HFFc6 (cell line): ENCODE measurements around the gene SIGLEC5. TPM values are rescaled to one million over a fixed set of nuclear protein-coding genes. Genes with fewer than 3 reads are reported as not detected.
"Not testable (repeated sequence)": the region's sequence is repeated elsewhere in the genome, so short reads cannot be mapped to it uniquely, and the experiment has no call there.

Experiments
- DNase-seq: peaks from one replicate; pipeline ENCODE4 v3.0.0-alpha.2; 2018
- H3K27ac Mint-ChIP-seq: 2 replicates; pipeline ENCODE4 v1.8.0; 2020; ENCODE audit warnings: mild to moderate bottlenecking, mixed read lengths
- H3K27me3 Mint-ChIP-seq: 2 replicates; pipeline ENCODE4 v1.8.0; 2021; ENCODE audit warnings: mild to moderate bottlenecking, moderate library complexity, mixed read lengths; ENCODE audit not compliant: insufficient read depth
- H3K36me3 Mint-ChIP-seq: 2 replicates; pipeline ENCODE4 v1.8.0; 2021; ENCODE audit warnings: low read depth, mixed read lengths
- H3K4me1 Mint-ChIP-seq: 2 replicates; pipeline ENCODE4 v1.8.0; 2020; ENCODE audit warnings: low read depth, mixed read lengths
- H3K4me3 Mint-ChIP-seq: 2 replicates; pipeline ENCODE4 v1.8.0; 2020; ENCODE audit warnings: mild to moderate bottlenecking, moderate library complexity, mixed read lengths
- H3K9me3 Mint-ChIP-seq: 2 replicates; pipeline ENCODE4 v1.8.0; 2020; ENCODE audit warnings: mild to moderate bottlenecking, mixed read lengths
- total RNA-seq, 6 experiments: library from RNA; stranded (reverse); fragmentation: NEBNext Ultra II Directional; extraction: Animal tissue kit (Norgen Biotek cat#: 25700); gene quantifications; 2 replicates in 1 of 6; 3 replicates in 5 of 6; pipeline ENCODE4 v1.2.3, GENCODE V29; 2021
- TF ChIP-seq, protein P1 (sequence below): fragments of 200-600 bp; sonication (generic); IDR thresholded peaks from 2 replicates; pipeline ENCODE4 v1.5.0; 2021; ENCODE audit warnings: antibody characterized with exemption, mild to moderate bottlenecking

The SIGLEC5 gene
- total RNA-seq, 6 experiments from 2014 or later: not detected

DNA sequence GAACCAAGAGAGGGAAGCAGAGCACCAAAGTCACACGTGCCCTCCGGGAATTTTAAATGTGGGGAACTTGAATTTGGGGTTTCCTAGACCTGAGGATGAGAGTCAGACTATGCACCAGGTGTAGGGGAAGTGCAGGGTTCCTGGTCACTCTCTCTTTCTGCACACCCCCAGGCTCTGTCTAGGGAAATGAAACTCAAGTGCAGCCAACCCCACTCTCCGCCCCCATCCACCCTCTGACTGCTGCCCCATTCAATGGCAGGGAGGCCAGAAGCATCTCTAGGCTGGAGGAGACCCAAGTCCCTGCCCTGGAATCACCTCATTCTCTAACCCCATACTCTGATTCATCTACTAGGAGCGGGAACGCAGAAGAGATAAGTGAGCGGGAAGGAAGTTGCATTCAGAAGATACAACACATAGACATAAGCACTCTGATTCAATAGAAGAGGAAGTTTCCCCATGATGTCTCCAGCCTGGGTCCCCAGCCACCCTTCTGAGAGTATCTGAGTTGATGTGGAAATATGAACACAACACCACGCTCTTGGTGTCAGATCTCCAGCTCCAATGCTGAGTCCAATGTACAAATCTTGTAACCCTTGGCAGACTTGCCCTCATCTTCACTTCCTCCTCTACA lies 21.1 kb upstream of the SIGLEC5 start:
- no peak for DNase-seq
- Mint-ChIP-seq H3K36me3 (no peaks in the 10 kb centered on the region), H3K4me3 (no peak overlapping the region), H3K4me1 (no peaks in the 10 kb centered on the region), H3K27me3 (peaks cover 10% of the 10 kb centered on the region), H3K27ac (no peak overlapping the region), H3K9me3 (no peaks in the 10 kb centered on the region)
- TF ChIP-seq, protein P1, sequence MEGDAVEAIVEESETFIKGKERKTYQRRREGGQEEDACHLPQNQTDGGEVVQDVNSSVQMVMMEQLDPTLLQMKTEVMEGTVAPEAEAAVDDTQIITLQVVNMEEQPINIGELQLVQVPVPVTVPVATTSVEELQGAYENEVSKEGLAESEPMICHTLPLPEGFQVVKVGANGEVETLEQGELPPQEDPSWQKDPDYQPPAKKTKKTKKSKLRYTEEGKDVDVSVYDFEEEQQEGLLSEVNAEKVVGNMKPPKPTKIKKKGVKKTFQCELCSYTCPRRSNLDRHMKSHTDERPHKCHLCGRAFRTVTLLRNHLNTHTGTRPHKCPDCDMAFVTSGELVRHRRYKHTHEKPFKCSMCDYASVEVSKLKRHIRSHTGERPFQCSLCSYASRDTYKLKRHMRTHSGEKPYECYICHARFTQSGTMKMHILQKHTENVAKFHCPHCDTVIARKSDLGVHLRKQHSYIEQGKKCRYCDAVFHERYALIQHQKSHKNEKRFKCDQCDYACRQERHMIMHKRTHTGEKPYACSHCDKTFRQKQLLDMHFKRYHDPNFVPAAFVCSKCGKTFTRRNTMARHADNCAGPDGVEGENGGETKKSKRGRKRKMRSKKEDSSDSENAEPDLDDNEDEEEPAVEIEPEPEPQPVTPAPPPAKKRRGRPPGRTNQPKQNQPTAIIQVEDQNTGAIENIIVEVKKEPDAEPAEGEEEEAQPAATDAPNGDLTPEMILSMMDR: no peak

DNA sequence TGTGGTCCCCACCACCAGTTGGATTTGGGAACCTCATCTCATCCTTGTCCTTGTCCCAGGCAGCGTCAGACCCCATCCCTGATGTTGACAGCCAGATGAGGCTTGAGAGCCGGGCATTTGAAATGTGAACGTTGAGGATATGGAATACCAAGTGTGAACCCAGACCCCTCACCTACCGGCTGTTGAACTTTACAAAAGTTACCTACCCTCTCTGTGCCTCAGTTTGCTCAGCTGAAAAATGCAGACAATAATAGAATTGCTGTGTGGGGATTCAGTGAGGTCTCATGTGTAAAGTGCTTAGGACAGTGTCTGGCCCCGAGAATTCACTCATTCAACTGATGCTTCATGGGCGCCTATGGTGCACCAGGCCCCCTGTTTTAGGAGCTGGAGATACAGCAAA lies 17.1 kb upstream of the SIGLEC5 start:
- no peak overlapping the region for H3K4me3 Mint-ChIP-seq
- TF ChIP-seq, protein P1: no peak
- H3K9me3 Mint-ChIP-seq: no peaks in the 10 kb centered on the region
- peaks cover 13% of the 10 kb centered on the region for H3K27me3 Mint-ChIP-seq
- peaks cover 6% of the 10 kb centered on the region; the same call in 1 of the 2 replicates for H3K4me1 Mint-ChIP-seq
- no peak for DNase-seq
- H3K36me3 Mint-ChIP-seq: no peaks in the 10 kb centered on the region
- H3K27ac Mint-ChIP-seq: no peak overlapping the region

DNA sequence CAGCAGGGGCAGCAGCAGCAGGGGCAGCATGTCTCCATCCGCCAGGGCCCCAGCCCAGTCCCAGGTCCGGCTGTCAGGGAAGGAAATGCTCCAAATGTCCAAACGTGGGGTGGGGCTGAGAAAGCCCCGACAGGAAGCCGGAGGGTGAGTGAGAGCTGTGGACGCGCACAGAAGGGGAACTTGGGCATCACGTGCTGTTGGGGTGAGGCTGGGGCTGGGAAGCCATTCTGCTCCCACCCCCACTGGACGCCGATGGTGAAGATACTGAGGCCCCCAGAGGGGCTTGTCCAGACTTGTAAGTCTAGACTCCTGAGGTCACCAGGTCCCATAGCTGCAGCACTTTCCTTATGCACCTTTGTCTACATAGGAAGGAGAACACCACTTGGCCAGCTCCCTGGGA lies 16.5 kb upstream of the SIGLEC5 start, which contains the start of gene SIGLEC14:
SIGLEC14 (minus strand) TSS at position 96 of the 400 bp plus-strand sequence; CDS start at position 30, 66 bp downstream.
- not testable (repeated sequence) for H3K4me1 Mint-ChIP-seq, DNase-seq, H3K36me3 Mint-ChIP-seq, H3K4me3 Mint-ChIP-seq, H3K27ac Mint-ChIP-seq, H3K9me3 Mint-ChIP-seq
- peaks cover 13% of the 10 kb centered on the region for H3K27me3 Mint-ChIP-seq

DNA sequence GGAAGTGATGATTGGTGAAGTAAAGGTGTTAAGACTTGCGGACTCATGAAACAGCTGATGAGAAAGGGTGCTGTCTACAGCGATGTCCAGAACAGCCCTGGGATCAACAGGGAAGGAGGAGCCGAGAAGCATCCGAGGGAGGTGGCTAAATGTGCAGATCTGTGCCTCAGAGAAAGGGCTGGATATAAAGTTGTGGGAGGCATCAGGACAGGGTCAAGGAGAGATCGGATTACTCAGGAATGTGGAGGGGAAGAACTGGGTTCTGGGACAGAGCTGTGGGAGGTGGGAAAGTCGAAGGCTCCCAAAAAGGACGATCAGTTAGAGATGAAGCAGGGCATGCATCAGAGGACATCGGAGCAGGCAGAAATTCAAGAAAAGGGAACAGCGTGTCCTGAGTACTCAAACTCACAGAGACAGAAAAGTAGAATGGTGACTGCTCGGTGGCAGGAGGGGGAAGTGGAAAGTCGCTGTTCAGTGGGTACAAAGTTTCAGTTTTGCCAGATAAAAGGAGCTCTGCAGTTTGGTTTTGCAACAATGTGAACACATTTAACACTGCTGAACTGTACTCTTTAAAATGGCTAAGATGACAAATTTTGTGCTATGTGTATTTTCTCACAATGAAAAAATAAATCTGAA lies 14.6 kb upstream of the SIGLEC5 start:
- no peak overlapping the region for H3K27ac Mint-ChIP-seq
- H3K4me3 Mint-ChIP-seq: no peak overlapping the region
- no peak for DNase-seq
- no peaks in the 10 kb centered on the region for H3K9me3 Mint-ChIP-seq
- TF ChIP-seq, protein P1: no peak
- H3K36me3 Mint-ChIP-seq: no peaks in the 10 kb centered on the region
- H3K27me3 Mint-ChIP-seq: peaks cover 17% of the 10 kb centered on the region
- H3K4me1 Mint-ChIP-seq: peaks cover 6% of the 10 kb centered on the region; the same call in 1 of the 2 replicates

DNA sequence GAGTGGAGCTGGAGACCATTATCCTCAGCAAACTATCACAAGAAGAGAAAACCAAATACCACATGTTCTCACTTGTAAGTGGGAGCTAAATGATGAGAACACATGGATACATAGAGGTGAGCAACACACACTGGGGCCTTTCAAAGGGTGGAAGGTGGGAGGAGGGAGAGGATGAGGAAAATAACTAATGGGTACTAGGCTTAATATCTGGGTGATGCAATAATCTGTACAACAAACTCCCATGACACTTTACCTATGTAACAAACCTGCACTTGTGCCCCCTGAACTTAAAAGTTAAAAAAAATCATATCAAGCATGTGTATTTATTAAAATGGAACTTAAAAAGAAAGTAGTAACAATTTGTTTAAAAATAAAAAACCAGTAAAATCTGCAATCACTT lies 11.4 kb upstream of the SIGLEC5 start:
- Mint-ChIP-seq H3K4me1 (peaks cover 6% of the 10 kb centered on the region; the same call in 1 of the 2 replicates), H3K27me3 (peaks cover 15% of the 10 kb centered on the region), H3K36me3 (peaks cover 3% of the 10 kb centered on the region; the same call in 1 of the 2 replicates), H3K4me3 (no peak overlapping the region), H3K9me3 (peaks cover 8% of the 10 kb centered on the region), H3K27ac (no peak overlapping the region)
- TF ChIP-seq, protein P1: no peak
- DNase-seq: no peak

DNA sequence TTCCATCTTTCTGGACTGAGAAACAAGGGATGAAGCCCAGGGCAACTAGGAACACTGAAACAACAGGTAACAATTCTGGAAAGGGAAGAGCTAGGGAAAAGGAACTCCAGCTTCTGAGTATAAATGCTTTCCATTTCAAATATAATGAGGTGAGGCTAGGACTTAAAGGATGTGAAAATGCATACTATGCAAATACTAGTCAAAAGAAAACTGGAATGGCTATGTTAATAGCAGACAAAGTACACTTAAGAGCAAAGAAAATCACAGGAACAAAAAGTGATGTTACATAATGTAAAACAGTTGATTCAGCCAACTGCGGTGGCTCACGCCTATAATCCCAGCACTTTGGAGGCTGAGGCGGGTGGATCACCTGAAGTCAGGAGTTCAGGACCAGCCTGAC lies 10.2 kb upstream of the SIGLEC5 start:
- peaks cover 6% of the 10 kb centered on the region; the same call in 1 of the 2 replicates for H3K4me1 Mint-ChIP-seq
- TF ChIP-seq, protein P1: no peak
- H3K4me3 Mint-ChIP-seq: no peak overlapping the region
- H3K36me3 Mint-ChIP-seq: peaks cover 3% of the 10 kb centered on the region; the same call in 1 of the 2 replicates
- H3K9me3 Mint-ChIP-seq: peaks cover 9% of the 10 kb centered on the region
- no peak overlapping the region for H3K27ac Mint-ChIP-seq
- H3K27me3 Mint-ChIP-seq: peaks cover 15% of the 10 kb centered on the region
- no peak for DNase-seq
